NCI-H2081 treated with DMSO at 0.1 percent for 48 hours (cell line): ENCODE measurements around the gene GLT8D1.
"Not testable (repeated sequence)": the region's sequence is repeated elsewhere in the genome, so short reads cannot be mapped to it uniquely, and the experiment has no call there.

Experiments used
- DNase-seq: peaks from one replicate; lab custom pipeline; 2025; lab: John Stamatoyannopoulos, UW

The GLT8D1 gene

GRCh38 chr3:52679811-52680210 lies 25.8 kb downstream of the GLT8D1 start:
- DNase-seq, result no peak

- no peak for DNase-seq
These were observed 26.4 kb downstream of the GLT8D1 start for GRCh38 chr3:52679199-52679538.

GRCh38 chr3:52678265-52679198 lies 27.1 kb downstream of the GLT8D1 start:
- no peak for DNase-seq

- not testable (repeated sequence) for DNase-seq
These were observed 29.4 kb downstream of the GLT8D1 start for GRCh38 chr3:52676201-52676600.

- DNase-seq, result no peak
These were observed 33.9 kb downstream of the GLT8D1 start for GRCh38 chr3:52671676-52672075.

GRCh38 chr3:52670621-52671521 lies 34.7 kb downstream of the GLT8D1 start:
- DNase-seq, result no peak

GRCh38 chr3:52663098-52663497 lies 42.5 kb downstream of the GLT8D1 start:
- no peak for DNase-seq

DNA sequence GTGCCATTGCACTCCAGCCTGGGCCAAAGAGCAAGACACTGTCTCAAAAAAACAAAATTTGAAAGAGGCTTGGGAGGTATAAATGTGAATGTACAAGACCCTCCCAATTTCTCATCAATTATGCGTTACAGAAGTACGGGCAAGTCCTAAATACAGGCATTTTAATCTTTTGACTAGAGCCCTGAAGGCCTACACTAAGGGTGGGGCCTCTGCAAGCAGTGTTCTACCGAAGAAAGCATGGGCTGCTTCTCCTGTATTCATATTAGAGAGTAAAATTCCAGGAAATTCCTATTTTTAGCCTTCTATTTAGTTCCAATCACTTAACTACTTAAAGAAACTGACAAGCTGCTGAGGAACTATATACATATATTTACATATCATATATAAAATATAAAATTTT lies 45.5 kb downstream of the GLT8D1 start:
- DNase-seq, result no peak

DNA sequence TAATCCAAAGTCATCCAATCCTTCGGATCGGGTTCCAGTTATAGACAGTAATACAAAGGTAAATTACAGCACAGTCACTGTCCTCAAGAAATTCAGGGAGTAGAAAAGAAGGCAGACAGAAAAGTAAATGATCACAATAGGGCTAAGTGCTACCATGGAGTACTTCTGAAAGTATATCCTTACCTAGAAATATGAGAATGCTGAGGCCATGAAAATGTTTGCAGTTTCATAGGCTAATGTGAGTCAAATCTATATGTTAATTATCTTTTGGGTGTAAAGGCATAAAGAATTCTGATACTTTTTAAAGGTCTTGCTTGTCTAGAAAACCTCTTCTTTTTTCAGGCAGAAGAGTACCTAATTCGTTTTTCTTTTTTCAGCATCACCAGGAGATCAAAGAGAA lies 49.7 kb downstream of the GLT8D1 start:
- no peak for DNase-seq

- DNase-seq, result no peak
These were observed 54.0 kb downstream of the GLT8D1 start for GRCh38 chr3:52651592-52651991.

GRCh38 chr3:52650439-52650838 lies 55.2 kb downstream of the GLT8D1 start:
- no peak for DNase-seq

DNA sequence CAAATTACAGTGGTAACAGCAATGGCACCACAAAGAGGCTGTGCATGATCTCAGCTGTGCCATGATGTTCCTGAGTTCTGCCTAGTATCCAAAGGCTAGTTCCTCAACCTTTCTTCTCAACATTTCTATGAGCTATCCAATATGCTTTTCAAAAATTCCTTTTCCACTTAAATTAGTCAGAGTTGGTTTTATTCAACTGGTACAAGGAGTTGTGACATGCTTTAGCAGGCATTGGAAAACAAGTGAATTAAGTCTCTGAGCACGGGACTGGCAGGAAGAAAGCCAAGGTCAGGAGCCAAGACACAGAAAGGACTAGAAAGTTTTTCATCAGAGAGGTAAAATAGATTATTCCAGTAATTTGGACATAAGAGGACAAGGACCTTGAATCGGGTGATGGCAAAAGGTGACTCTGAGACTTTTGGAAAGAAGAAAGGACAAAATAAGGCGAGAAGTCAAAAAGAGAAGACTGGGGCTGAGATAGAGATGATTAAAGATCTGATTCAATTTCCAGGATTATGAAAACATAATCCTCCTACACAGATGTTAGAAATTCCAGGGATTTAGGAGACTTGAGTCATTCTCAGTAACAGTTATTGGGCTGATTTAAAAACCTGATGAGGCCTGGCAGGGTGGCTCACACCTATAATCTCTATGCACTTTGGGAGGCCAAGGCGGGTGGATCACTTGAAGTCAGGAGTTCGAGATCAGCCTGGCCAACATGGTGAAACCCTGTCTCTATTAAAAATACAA lies 56.0 kb downstream of the GLT8D1 start:
- DNase-seq, result no peak

- no peak for DNase-seq
These were observed 60.0 kb downstream of the GLT8D1 start for GRCh38 chr3:52645549-52645948.
